ENCODE data around the gene CYBC1. TPM values are rescaled to one million over a fixed set of nuclear protein-coding genes. Genes with fewer than 3 reads are reported as not detected.
A peak's percentile ranks its signal among the peaks of the same experiment; 100 is the strongest.

The CYBC1 gene
- total and polyA plus RNA-seq, 9 of the 15 experiments (the other 6 are each of a cell fraction or from before 2014, with no cell fraction given), result 1.3 to 71.8 (median 49.9) TPM

DNA sequence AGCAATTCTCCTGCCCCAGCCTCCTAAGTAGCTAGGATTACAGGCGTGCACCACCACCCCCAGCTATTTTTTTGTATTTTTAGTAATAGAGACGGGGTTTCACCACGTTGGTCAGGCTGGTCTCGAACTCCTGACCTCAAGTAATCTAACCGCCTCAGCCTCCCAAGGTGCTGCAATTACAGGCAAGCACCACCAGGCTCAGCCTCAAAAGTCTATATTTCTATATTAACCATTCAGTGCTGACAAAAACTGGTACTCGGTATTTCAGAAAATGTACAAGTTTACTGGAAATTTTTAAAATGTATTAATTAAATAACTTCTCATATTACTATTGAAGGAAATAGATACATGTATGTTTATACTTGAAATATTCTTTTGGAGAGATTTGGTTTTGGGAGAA lies 33.8 kb downstream of the CYBC1 start:
- H3K9me3 ChIP-seq (replicated peaks; ENCODE audit: control insufficient read depth, insufficient read depth, low read depth, low read length), result no peaks in the 10 kb centered on the region
- no peaks in the 10 kb centered on the region for H3K9me1 ChIP-seq (ENCODE audit: control insufficient read depth, insufficient read depth, low read length)
- peak; percentile 49 for FAIRE-seq
- H3K27ac ChIP-seq (ENCODE audit: extremely low read depth, low read depth, low read length), result no peak overlapping the region
- DNase-seq (ENCODE audit: extremely low read depth in 1 of 4, low spot score in 3 of 4), result peak in 1 of 4 experiments; percentile 40
- CTCF ChIA-PET (ENCODE audit: low intra/inter-chr PET ratio), result no interaction called here
- no peak for ATAC-seq
- in situ Hi-C loops (cut with MboI) (no loop called here), intact Hi-C loops (cut with micrococcal nuclease) (loop anchor here (10.0 kb wide), 1 partner anchor 138 kb away; no protein-coding TSS in a partner anchor)
- no peaks in the 10 kb centered on the region for H3K27me3 ChIP-seq (ENCODE audit: control insufficient read depth in 2 of 2, insufficient read depth in 2 of 2, low read length in 2 of 2)
- peaks cover 8 to 29% of the 10 kb centered on the region in 2 experiments for H3K4me1 ChIP-seq (replicated peaks in 1 of 2; ENCODE audit: control insufficient read depth in 2 of 2, insufficient read depth in 2 of 2, low read length in 2 of 2)
- POLR2A ChIA-PET, result interaction anchor here (0.8 to 1.8 kb wide), 3 partner anchors 17 to 104 kb away, joined by 4 to 5 read pairs (median 4); no protein-coding TSS in a partner anchor
- no TSS peak for BruUV-seq (replicated peaks)
- H3K4me3 ChIP-seq, result no peak overlapping the region
- peaks cover 28% of the 10 kb centered on the region for H3K79me2 ChIP-seq (ENCODE audit: control insufficient read depth, insufficient read depth, low read length)
- no peak overlapping the region for H3K4me2 ChIP-seq (ENCODE audit: insufficient read depth, low read length)
- peaks cover 15% of the 10 kb centered on the region for H4K20me1 ChIP-seq (replicated peaks; ENCODE audit: control insufficient read depth, insufficient read depth, low read length)
- TF ChIP-seq PRMT5 (CRISPR knock-in tag; IDR thresholded peaks at IDR 0.05) (no peak), YBX1 (IDR thresholded peaks at IDR 0.05) (no peak), SOX6 (IDR thresholded peaks at IDR 0.05) (no peak), TFAM (CRISPR knock-in tag; conservative IDR thresholded peaks at IDR 0.05) (no peak)
- TF ChIP-seq, protein P1, sequence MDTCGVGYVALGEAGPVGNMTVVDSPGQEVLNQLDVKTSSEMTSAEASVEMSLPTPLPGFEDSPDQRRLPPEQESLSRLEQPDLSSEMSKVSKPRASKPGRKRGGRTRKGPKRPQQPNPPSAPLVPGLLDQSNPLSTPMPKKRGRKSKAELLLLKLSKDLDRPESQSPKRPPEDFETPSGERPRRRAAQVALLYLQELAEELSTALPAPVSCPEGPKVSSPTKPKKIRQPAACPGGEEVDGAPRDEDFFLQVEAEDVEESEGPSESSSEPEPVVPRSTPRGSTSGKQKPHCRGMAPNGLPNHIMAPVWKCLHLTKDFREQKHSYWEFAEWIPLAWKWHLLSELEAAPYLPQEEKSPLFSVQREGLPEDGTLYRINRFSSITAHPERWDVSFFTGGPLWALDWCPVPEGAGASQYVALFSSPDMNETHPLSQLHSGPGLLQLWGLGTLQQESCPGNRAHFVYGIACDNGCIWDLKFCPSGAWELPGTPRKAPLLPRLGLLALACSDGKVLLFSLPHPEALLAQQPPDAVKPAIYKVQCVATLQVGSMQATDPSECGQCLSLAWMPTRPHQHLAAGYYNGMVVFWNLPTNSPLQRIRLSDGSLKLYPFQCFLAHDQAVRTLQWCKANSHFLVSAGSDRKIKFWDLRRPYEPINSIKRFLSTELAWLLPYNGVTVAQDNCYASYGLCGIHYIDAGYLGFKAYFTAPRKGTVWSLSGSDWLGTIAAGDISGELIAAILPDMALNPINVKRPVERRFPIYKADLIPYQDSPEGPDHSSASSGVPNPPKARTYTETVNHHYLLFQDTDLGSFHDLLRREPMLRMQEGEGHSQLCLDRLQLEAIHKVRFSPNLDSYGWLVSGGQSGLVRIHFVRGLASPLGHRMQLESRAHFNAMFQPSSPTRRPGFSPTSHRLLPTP (IDR thresholded peaks at IDR 0.05; ENCODE audit: borderline replicate concordance, extremely low read depth, insufficient read length), result peak; percentile 26
- TF ChIP-seq, protein P2, sequence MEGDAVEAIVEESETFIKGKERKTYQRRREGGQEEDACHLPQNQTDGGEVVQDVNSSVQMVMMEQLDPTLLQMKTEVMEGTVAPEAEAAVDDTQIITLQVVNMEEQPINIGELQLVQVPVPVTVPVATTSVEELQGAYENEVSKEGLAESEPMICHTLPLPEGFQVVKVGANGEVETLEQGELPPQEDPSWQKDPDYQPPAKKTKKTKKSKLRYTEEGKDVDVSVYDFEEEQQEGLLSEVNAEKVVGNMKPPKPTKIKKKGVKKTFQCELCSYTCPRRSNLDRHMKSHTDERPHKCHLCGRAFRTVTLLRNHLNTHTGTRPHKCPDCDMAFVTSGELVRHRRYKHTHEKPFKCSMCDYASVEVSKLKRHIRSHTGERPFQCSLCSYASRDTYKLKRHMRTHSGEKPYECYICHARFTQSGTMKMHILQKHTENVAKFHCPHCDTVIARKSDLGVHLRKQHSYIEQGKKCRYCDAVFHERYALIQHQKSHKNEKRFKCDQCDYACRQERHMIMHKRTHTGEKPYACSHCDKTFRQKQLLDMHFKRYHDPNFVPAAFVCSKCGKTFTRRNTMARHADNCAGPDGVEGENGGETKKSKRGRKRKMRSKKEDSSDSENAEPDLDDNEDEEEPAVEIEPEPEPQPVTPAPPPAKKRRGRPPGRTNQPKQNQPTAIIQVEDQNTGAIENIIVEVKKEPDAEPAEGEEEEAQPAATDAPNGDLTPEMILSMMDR (IDR thresholded peaks at IDR 0.05 in 2 of 3, conservative IDR thresholded peaks at IDR 0.05 in 1 of 3; ENCODE audit: insufficient read depth in 2 of 3, low read depth in 1 of 3, low read length in 3 of 3), result peak in 2 of 3 experiments; percentile 4 to 25; a peak in 1 of 6 replicates
- no peak overlapping the region for H2AFZ ChIP-seq (ENCODE audit: low read depth, low read length)
- peaks cover 17% of the 10 kb centered on the region; the same call in 2 of the 3 replicates for H3K36me3 ChIP-seq (ENCODE audit: control insufficient read depth, insufficient read depth, low read length)
- 39% methylated on average over 5 of the region's 6 CpGs for WGBS (ENCODE audit: insufficient coverage, low coverage, missing lambda C conversion rate)
- H3K9ac ChIP-seq (ENCODE audit: insufficient read depth in 1 of 2, low read depth in 2 of 2, low read length in 2 of 2), result no peak overlapping the region

Measured in K562 (cell line).